Peyer's patch (tissue), 4 donors: Measurements from ENCODE around the gene LUC7L. TPM values are rescaled to one million over a fixed set of nuclear protein-coding genes. Genes with fewer than 3 reads are reported as not detected.
"Not testable (repeated sequence)": the region's sequence is repeated elsewhere in the genome, so short reads cannot be mapped to it uniquely, and the experiment has no call there.

Experiments used
- DNase-seq, 3 donors: peaks; one replicate each; pipeline ENCODE4 v3.0.0-alpha.2; 2017 to 2019
- H3K27ac ChIP-seq, 4 donors: fragments of 200-600 bp; sonication (generic); one replicate each; pipeline ENCODE4 v1.5.1; 2016 to 2019
- H3K27me3 ChIP-seq, 2 donors: fragments of 200-600 bp; sonication (generic); one replicate each; pipeline ENCODE4 v1.5.1; 2019
- H3K36me3 ChIP-seq, 3 donors: fragments of 200-600 bp; sonication (generic); one replicate each; pipeline ENCODE4 v1.5.1; 2016 to 2019
- H3K4me1 ChIP-seq, 4 donors: fragments of 200-600 bp; sonication (generic); one replicate each; pipeline ENCODE4 v1.5.1; 2016 to 2019
- H3K4me3 ChIP-seq, 4 donors: fragments of 200-600 bp; sonication (generic); 1 replicate in 3 of 4; 2 replicates in 1 of 4; pipeline ENCODE4 v1.5.1; 2016 to 2019; ENCODE audit warnings: mild to moderate bottlenecking in 1 of 4
- H3K9me3 ChIP-seq, 4 donors: fragments of 200-600 bp; sonication (generic); one replicate each; pipeline ENCODE4 v1.5.1; 2016 to 2019; ENCODE audit warnings: mild to moderate bottlenecking in 1 of 4
- POLR2A ChIP-seq, 2 donors: fragments of 450-650 bp; IDR thresholded peaks; one replicate each; pipeline ENCODE4 v1.5.1; 2017; ENCODE audit warnings: antibody characterized with exemption in 2 of 2, mild to moderate bottlenecking in 2 of 2, moderate library complexity in 2 of 2
- total RNA-seq, 4 donors: library from RNA; depleted of rRNA; stranded (reverse); fragments of >200 nt; gene quantifications; one replicate each; pipeline ENCODE4 v1.1.0, GENCODE V29; 2016
- TF ChIP-seq, protein P1 (sequence below), 6 experiments: fragments of 450-650 bp in 4 of 6; fragments of 200-600 bp in 2 of 6; sonication (generic) in 1 of 6; IDR thresholded peaks; one replicate each; pipeline ENCODE4 v1.5.1; 2017 to 2019; ENCODE audit warnings: antibody characterized with exemption in 6 of 6, mild to moderate bottlenecking in 3 of 6, moderate library complexity in 1 of 6

Gene LUC7L
- total RNA-seq, 4 donors from 2014 or later: 87.6 to 440 (median 156) TPM

DNA sequence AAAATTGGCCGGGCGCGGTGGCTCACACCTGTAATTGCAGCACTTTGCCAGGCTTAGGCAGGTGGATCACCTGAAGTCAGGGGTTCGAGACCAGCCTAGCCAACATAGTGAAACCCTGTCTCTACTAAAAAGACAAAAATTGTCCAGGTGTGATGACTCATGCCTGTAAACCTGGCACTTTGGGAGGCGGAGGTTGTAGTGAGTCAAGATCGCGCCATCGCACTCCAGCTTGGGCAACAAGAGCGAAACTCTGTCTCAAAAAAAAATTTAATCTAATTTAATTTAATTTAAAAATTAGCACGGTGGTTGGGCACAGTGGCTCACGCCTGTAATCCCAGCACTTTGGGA is 50.6 kb downstream of the LUC7L start:
- H3K4me1 ChIP-seq: peaks cover 7 to 17% (median 14%) of the 10 kb centered on the region in 4 donors
- peaks cover 0 to 45% of the 10 kb centered on the region in 2 donors for H3K27me3 ChIP-seq
- no peaks in the 10 kb centered on the region for H3K36me3 ChIP-seq
- DNase-seq: no peak
- TF ChIP-seq POLR2A (IDR thresholded peaks at IDR 0.05): no peak
- TF ChIP-seq, protein P1, sequence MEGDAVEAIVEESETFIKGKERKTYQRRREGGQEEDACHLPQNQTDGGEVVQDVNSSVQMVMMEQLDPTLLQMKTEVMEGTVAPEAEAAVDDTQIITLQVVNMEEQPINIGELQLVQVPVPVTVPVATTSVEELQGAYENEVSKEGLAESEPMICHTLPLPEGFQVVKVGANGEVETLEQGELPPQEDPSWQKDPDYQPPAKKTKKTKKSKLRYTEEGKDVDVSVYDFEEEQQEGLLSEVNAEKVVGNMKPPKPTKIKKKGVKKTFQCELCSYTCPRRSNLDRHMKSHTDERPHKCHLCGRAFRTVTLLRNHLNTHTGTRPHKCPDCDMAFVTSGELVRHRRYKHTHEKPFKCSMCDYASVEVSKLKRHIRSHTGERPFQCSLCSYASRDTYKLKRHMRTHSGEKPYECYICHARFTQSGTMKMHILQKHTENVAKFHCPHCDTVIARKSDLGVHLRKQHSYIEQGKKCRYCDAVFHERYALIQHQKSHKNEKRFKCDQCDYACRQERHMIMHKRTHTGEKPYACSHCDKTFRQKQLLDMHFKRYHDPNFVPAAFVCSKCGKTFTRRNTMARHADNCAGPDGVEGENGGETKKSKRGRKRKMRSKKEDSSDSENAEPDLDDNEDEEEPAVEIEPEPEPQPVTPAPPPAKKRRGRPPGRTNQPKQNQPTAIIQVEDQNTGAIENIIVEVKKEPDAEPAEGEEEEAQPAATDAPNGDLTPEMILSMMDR (IDR thresholded peaks at IDR 0.05): no peak
- H3K27ac ChIP-seq: no peak overlapping the region
- no peaks in the 10 kb centered on the region for H3K9me3 ChIP-seq
- no peak overlapping the region for H3K4me3 ChIP-seq

DNA sequence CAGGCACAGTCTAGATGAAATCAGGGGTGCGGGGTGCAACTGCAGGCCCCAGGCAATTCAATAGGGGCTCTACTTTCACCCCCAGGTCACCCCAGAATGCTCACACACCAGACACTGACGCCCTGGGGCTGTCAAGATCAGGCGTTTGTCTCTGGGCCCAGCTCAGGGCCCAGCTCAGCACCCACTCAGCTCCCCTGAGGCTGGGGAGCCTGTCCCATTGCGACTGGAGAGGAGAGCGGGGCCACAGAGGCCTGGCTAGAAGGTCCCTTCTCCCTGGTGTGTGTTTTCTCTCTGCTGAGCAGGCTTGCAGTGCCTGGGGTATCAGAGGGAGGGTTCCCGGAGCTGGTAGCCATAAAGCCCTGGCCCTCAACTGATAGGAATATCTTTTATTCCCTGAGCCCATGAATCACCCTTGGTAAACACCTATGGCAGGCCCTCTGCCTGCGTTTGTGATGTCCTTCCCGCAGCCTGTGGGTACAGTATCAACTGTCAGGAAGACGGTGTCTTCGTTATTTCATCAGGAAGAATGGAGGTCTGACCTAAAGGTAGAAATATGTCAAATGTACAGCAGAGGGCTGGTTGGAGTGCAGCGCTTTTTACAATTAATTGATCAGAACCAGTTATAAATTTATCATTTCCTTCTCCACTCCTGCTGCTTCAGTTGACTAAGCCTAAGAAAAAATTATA is 51.1 kb downstream of the LUC7L start:
- Histone ChIP-seq H3K9me3 (no peaks in the 10 kb centered on the region), H3K4me3 (no peak overlapping the region), H3K27me3 (peaks cover 0 to 45% of the 10 kb centered on the region in 2 donors), H3K4me1 (peaks cover 7 to 17% (median 14%) of the 10 kb centered on the region in 4 donors), H3K36me3 (no peaks in the 10 kb centered on the region), H3K27ac (no peak overlapping the region)
- no peak for DNase-seq
- TF ChIP-seq, protein P1 (IDR thresholded peaks at IDR 0.05): no peak
- TF ChIP-seq POLR2A (IDR thresholded peaks at IDR 0.05): no peak

DNA sequence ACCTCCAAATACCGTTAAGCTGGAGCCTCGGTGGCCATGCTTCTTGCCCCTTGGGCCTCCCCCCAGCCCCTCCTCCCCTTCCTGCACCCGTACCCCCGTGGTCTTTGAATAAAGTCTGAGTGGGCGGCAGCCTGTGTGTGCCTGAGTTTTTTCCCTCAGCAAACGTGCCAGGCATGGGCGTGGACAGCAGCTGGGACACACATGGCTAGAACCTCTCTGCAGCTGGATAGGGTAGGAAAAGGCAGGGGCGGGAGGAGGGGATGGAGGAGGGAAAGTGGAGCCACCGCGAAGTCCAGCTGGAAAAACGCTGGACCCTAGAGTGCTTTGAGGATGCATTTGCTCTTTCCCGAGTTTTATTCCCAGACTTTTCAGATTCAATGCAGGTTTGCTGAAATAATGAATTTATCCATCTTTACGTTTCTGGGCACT is 51.8 kb downstream of the LUC7L start:
- Histone ChIP-seq H3K9me3 (no peaks in the 10 kb centered on the region), H3K27ac (no peak overlapping the region), H3K4me3 (no peak overlapping the region), H3K4me1 (peaks cover 7 to 17% (median 14%) of the 10 kb centered on the region in 4 donors), H3K27me3 (peaks cover 0 to 45% of the 10 kb centered on the region in 2 donors), H3K36me3 (no peaks in the 10 kb centered on the region)
- no peak for DNase-seq
- TF ChIP-seq, protein P1 (IDR thresholded peaks at IDR 0.05): no peak
- no peak for TF ChIP-seq POLR2A (IDR thresholded peaks at IDR 0.05)

DNA sequence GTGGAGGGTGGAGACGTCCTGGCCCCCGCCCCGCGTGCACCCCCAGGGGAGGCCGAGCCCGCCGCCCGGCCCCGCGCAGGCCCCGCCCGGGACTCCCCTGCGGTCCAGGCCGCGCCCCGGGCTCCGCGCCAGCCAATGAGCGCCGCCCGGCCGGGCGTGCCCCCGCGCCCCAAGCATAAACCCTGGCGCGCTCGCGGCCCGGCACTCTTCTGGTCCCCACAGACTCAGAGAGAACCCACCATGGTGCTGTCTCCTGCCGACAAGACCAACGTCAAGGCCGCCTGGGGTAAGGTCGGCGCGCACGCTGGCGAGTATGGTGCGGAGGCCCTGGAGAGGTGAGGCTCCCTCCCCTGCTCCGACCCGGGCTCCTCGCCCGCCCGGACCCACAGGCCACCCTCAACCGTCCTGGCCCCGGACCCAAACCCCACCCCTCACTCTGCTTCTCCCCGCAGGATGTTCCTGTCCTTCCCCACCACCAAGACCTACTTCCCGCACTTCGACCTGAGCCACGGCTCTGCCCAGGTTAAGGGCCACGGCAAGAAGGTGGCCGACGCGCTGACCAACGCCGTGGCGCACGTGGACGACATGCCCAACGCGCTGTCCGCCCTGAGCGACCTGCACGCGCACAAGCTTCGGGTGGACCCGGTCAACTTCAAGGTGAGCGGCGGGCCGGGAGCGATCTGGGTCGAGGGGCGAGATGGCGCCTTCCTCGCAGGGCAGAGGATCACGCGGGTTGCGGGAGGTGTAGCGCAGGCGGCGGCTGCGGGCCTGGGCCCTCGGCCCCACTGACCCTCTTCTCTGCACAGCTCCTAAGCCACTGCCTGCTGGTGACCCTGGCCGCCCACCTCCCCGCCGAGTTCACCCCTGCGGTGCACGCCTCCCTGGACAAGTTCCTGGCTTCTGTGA is 52.5 kb downstream of the LUC7L start, which contains the start of gene HBA1:
HBA1 (plus strand) TSS at position 204 of the 906 bp plus-strand sequence; CDS start at position 241, 37 bp downstream.
- H3K36me3 ChIP-seq, DNase-seq, H3K4me3 ChIP-seq, H3K9me3 ChIP-seq, H3K27ac ChIP-seq: not testable (repeated sequence)
- H3K27me3 ChIP-seq: peaks cover 0 to 45% of the 10 kb centered on the region in 2 donors
- peaks cover 7 to 17% (median 14%) of the 10 kb centered on the region in 4 donors for H3K4me1 ChIP-seq

GRCh38 chr16:176006-176405 is 53.2 kb downstream of the LUC7L start:
- DNase-seq, H3K36me3 ChIP-seq, H3K9me3 ChIP-seq, H3K27ac ChIP-seq, H3K4me3 ChIP-seq: not testable (repeated sequence)
- Histone ChIP-seq H3K27me3 (peaks cover 0 to 52% of the 10 kb centered on the region in 2 donors), H3K4me1 (peaks cover 5 to 14% (median 9%) of the 10 kb centered on the region in 4 donors)

- Histone ChIP-seq H3K36me3 (no peaks in the 10 kb centered on the region), H3K27ac (no peak overlapping the region), H3K27me3 (peaks cover 0 to 45% of the 10 kb centered on the region in 2 donors), H3K4me1 (peaks cover 0 to 7% (median 2%) of the 10 kb centered on the region in 4 donors), H3K4me3 (no peak overlapping the region), H3K9me3 (no peaks in the 10 kb centered on the region)
- no peak for DNase-seq
- TF ChIP-seq POLR2A (IDR thresholded peaks at IDR 0.05): no peak
- TF ChIP-seq, protein P1 (IDR thresholded peaks at IDR 0.05): no peak
Measured at GRCh38 chr16:175011-175949, 54.0 kb downstream of the LUC7L start.

DNA sequence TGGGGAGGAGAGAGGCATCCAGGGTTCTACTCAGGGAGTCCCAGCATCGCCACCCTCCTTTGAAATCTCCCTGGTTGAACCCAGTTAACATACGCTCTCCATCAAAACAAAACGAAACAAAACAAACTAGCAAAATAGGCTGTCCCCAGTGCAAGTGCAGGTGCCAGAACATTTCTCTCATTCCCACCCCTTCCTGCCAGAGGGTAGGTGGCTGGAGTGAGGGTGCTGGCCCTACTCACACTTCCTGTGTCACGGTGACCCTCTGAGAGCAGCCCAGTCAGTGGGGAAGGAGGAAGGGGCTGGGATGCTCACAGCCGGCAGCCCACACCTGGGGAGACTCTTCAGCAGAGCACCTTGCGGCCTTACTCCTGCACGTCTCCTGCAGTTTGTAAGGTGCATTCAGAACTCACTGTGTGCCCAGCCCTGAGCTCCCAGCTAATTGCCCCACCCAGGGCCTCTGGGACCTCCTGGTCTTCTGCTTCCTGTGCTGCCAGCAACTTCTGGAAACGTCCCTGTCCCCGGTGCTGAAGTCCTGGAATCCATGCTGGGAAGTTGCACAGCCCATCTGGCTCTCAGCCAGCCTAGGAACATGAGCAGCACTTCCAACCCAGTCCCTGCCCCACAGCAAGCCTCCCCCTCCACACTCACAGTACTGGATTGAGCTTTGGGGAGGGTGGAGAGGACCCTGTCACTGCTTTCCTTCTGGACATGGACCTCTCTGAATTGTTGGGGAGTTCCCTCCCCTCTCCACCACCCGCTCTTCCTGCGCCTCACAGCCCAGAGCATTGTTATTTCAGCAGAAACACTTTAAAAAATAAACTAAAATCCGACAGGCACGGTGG is 55.1 kb downstream of the LUC7L start:
- H3K27me3 ChIP-seq: peaks cover 0 to 36% of the 10 kb centered on the region in 2 donors
- not testable (repeated sequence) for DNase-seq, H3K4me3 ChIP-seq, H3K36me3 ChIP-seq, H3K9me3 ChIP-seq, H3K4me1 ChIP-seq, H3K27ac ChIP-seq

GRCh38 chr16:173211-173854 is 55.9 kb downstream of the LUC7L start:
- not testable (repeated sequence) for DNase-seq, H3K36me3 ChIP-seq, H3K27ac ChIP-seq, H3K4me3 ChIP-seq, H3K4me1 ChIP-seq, H3K9me3 ChIP-seq
- peaks cover 0 to 36% of the 10 kb centered on the region in 2 donors for H3K27me3 ChIP-seq
